ENCODE data around the gene MOSPD3. TPM values are rescaled to one million over a fixed set of nuclear protein-coding genes. Genes with fewer than 3 reads are reported as not detected.

MOSPD3 gene
- total RNA-seq, 1 donor from 2014 or later, result 37.1 TPM

GRCh38 chr7:100641860-100642533 is 29.7 kb downstream of the MOSPD3 start:
- Mint-ChIP-seq H3K9me3 (ENCODE audit: unreplicated experiment) (peaks cover 2% of the 10 kb centered on the region), H3K4me3 (ENCODE audit: unreplicated experiment) (peak overlapping the region; percentile 25), H3K4me1 (ENCODE audit: low read depth, unreplicated experiment) (peaks cover 3% of the 10 kb centered on the region), H3K36me3 (ENCODE audit: unreplicated experiment) (no peaks in the 10 kb centered on the region), H3K27ac (ENCODE audit: unreplicated experiment) (no peak overlapping the region), H3K27me3 (ENCODE audit: unreplicated experiment) (peaks cover 4% of the 10 kb centered on the region)
- no peak for DNase-seq
- TF ChIP-seq CTCF (IDR thresholded peaks at IDR 0.05; ENCODE audit: partially characterized antibody, unreplicated experiment), result no peak

- Mint-ChIP-seq H3K9me3 (ENCODE audit: unreplicated experiment) (peaks cover 2% of the 10 kb centered on the region), H3K27ac (ENCODE audit: unreplicated experiment) (no peak overlapping the region), H3K4me1 (ENCODE audit: low read depth, unreplicated experiment) (peaks cover 3% of the 10 kb centered on the region), H3K36me3 (ENCODE audit: unreplicated experiment) (no peaks in the 10 kb centered on the region), H3K27me3 (ENCODE audit: unreplicated experiment) (peaks cover 4% of the 10 kb centered on the region), H3K4me3 (ENCODE audit: unreplicated experiment) (no peak overlapping the region)
- no peak for DNase-seq
- no peak for TF ChIP-seq CTCF (IDR thresholded peaks at IDR 0.05; ENCODE audit: partially characterized antibody, unreplicated experiment)
Measured at GRCh38 chr7:100642534-100642907, 30.2 kb downstream of the MOSPD3 start.

GRCh38 chr7:100649826-100650565 is 37.7 kb downstream of the MOSPD3 start:
- Mint-ChIP-seq H3K36me3 (ENCODE audit: unreplicated experiment) (peaks cover 6% of the 10 kb centered on the region), H3K9me3 (ENCODE audit: unreplicated experiment) (peaks cover 9% of the 10 kb centered on the region), H3K4me1 (ENCODE audit: low read depth, unreplicated experiment) (peaks cover 7% of the 10 kb centered on the region), H3K4me3 (ENCODE audit: unreplicated experiment) (no peak overlapping the region), H3K27me3 (ENCODE audit: unreplicated experiment) (peaks cover 6% of the 10 kb centered on the region), H3K27ac (ENCODE audit: unreplicated experiment) (peak overlapping the region; percentile 21)
- TF ChIP-seq CTCF (IDR thresholded peaks at IDR 0.05; ENCODE audit: partially characterized antibody, unreplicated experiment), result no peak
- DNase-seq, result no peak

GRCh38 chr7:100654908-100655831 is 42.8 kb downstream of the MOSPD3 start:
- Mint-ChIP-seq H3K27me3 (ENCODE audit: unreplicated experiment) (peaks cover 13% of the 10 kb centered on the region), H3K27ac (ENCODE audit: unreplicated experiment) (peak overlapping the region; percentile 17), H3K36me3 (ENCODE audit: unreplicated experiment) (peaks cover 3% of the 10 kb centered on the region), H3K4me1 (ENCODE audit: low read depth, unreplicated experiment) (peaks cover 4% of the 10 kb centered on the region), H3K4me3 (ENCODE audit: unreplicated experiment) (peak overlapping the region; percentile 87), H3K9me3 (ENCODE audit: unreplicated experiment) (peaks cover 7% of the 10 kb centered on the region)
- DNase-seq, result no peak
- no peak for TF ChIP-seq CTCF (IDR thresholded peaks at IDR 0.05; ENCODE audit: partially characterized antibody, unreplicated experiment)
